Keratinocyte (primary cell): ENCODE results near the gene BEST1.

ENCODE experiments used
- EZH2 ChIP-seq: IDR thresholded peaks from one replicate; pipeline ENCODE4 v1.6.1; 2012; ENCODE audit warnings: inconsistent platforms, mild to moderate bottlenecking, low read length, moderate library complexity
- TF ChIP-seq, protein P1 (sequence below), 3 experiments: IDR thresholded peaks in 1 of 3; conservative IDR thresholded peaks in 1 of 3; optimal IDR thresholded peaks in 1 of 3; 2 replicates in 2 of 3; 3 replicates in 1 of 3; pipeline versions ENCODE3 to v1.5.1; 2011; ENCODE audit warnings: low read length in 3 of 3, mild to moderate bottlenecking in 3 of 3, moderate library complexity in 2 of 3, control low read depth in 1 of 3, inconsistent platforms in 1 of 3; ENCODE audit not compliant: insufficient read depth in 2 of 3; ENCODE audit errors: extremely low read depth in 1 of 3

DNA sequence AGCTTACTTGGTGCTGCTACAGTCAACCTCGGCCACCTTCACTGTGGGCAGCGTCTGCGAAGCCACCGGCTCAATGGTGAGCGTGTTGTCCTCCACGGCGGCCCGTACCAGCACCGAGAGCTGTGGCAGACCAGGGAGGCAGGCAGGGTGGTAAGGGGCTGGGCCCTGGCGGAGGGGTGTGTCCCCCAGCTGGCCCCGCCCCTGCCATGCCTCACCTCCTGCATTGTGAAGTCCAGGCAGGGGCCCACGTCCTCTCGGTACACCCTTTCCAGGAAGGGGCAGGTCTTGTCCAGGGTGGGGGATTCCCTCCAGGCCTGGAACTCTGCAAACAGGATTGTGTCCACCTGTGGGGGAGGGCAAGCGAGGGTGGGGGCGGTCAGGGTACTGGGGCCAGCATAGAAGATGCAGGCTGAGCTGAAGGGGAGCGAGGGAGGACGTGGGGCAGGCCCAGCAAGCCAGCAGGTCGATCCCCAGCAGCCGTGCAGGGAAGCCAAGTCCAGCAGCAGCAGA is 45.6 kb upstream of the BEST1 start:
- TF ChIP-seq, protein P1, sequence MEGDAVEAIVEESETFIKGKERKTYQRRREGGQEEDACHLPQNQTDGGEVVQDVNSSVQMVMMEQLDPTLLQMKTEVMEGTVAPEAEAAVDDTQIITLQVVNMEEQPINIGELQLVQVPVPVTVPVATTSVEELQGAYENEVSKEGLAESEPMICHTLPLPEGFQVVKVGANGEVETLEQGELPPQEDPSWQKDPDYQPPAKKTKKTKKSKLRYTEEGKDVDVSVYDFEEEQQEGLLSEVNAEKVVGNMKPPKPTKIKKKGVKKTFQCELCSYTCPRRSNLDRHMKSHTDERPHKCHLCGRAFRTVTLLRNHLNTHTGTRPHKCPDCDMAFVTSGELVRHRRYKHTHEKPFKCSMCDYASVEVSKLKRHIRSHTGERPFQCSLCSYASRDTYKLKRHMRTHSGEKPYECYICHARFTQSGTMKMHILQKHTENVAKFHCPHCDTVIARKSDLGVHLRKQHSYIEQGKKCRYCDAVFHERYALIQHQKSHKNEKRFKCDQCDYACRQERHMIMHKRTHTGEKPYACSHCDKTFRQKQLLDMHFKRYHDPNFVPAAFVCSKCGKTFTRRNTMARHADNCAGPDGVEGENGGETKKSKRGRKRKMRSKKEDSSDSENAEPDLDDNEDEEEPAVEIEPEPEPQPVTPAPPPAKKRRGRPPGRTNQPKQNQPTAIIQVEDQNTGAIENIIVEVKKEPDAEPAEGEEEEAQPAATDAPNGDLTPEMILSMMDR (optimal IDR thresholded peaks at IDR 0.05 in 1 of 3, IDR thresholded peaks at IDR 0.05 in 1 of 3, conservative IDR thresholded peaks at IDR 0.05 in 1 of 3; ENCODE audit: extremely low read depth in 1 of 3, insufficient read depth in 2 of 3, low read length in 3 of 3) = no peak
- no peak for TF ChIP-seq EZH2
